HepG2 (cell line): ENCODE measurements around the gene ZNF157. TPM values are rescaled to one million over a fixed set of nuclear protein-coding genes. Genes with fewer than 3 reads are reported as not detected.

Experiments
- ATAC-seq: fragments of 200-7000 bp; cut with Tn5 transposase; 3 replicates; pipeline ENCODE4 v1.9.1; 2020; ENCODE audit warnings: mild to moderate bottlenecking, moderate library complexity
- BruUV-seq: library from RNA; stranded (reverse); fragments of 400-500 nt; replicated peaks from 2 replicates; lab custom pipeline; 2021; lab: Mats Ljungman, UMichigan
- CTCF ChIA-PET: fragments of 300-600 bp; formaldehyde crosslinking; extraction: SDS; loops from one replicate; lab custom pipeline; 2021; ENCODE audit warnings: low total read pairs, inconsistent platforms, low intra/inter-chr PET ratio; lab: Yijun Ruan, JAX
- POLR2A ChIA-PET: fragments of 350-600 bp; sonication (Branson Sonifier 250); formaldehyde crosslinking; loops from one replicate; lab custom pipeline; 2020; ENCODE audit warnings: antibody characterized with exemption, inconsistent platforms; lab: Yijun Ruan, JAX
- DNase-seq: peaks from one replicate; pipeline ENCODE4 v3.0.0-alpha.2; 2015; ENCODE audit warnings: low spot score
- FAIRE-seq: peaks from 3 replicates; lab custom pipeline; 2011; peaks lifted over from hg19 to GRCh38; lab: Jason Lieb, UNC
- H2AFZ ChIP-seq: one replicate; pipeline ENCODE4 v1.6.1; 2011; ENCODE audit warnings: low read length, inconsistent platforms
- H3K27ac ChIP-seq: fragments of 300-600 bp; 3 replicates; pipeline ENCODE4 v1.8.0; 2011; ENCODE audit warnings: mixed run types, mild to moderate bottlenecking, mixed read lengths, low read length, inconsistent platforms; ENCODE audit not compliant: insufficient read depth; ENCODE audit errors: extremely low read length
- H3K27me3 ChIP-seq, 2 experiments: fragments of 200-600 bp in 1 of 2; 2 replicates in 1 of 2; 3 replicates in 1 of 2; pipeline versions ENCODE4 v1.6.0 to v1.8.0; 2011; ENCODE audit warnings: low read length in 2 of 2, mild to moderate bottlenecking in 2 of 2, moderate library complexity in 2 of 2, inconsistent platforms in 1 of 2; ENCODE audit not compliant: insufficient read depth in 2 of 2, control insufficient read depth in 1 of 2
- H3K36me3 ChIP-seq, 2 experiments: fragments of 200-600 bp in 1 of 2; replicated peaks in 1 of 2; 2 replicates in 1 of 2; 3 replicates in 1 of 2; pipeline versions ENCODE4 v1.5.1 to v1.8.0; 2011; ENCODE audit warnings: low read length in 2 of 2, inconsistent platforms in 1 of 2; ENCODE audit not compliant: insufficient read depth in 2 of 2, control insufficient read depth in 1 of 2
- H3K4me1 ChIP-seq: 2 replicates; pipeline ENCODE4 v1.5.1; 2012; ENCODE audit warnings: low read length, inconsistent platforms; ENCODE audit not compliant: insufficient read depth
- H3K4me2 ChIP-seq: 2 replicates; pipeline ENCODE4 v1.6.0; 2011; ENCODE audit warnings: low read depth, low read length, inconsistent platforms
- H3K4me3 ChIP-seq, 3 experiments: fragments of 200-600 bp in 1 of 3; sonication (generic), shearing (Covaris generic) in 1 of 3; replicated peaks in 1 of 3; 2 replicates each; pipeline ENCODE4 v1.5.1; 2011 to 2016; ENCODE audit warnings: low read length in 3 of 3, inconsistent platforms in 2 of 3, low read depth in 2 of 3, mild to moderate bottlenecking in 2 of 3, control low read depth in 1 of 3, mixed read lengths in 1 of 3; ENCODE audit not compliant: insufficient read depth in 1 of 3
- H3K79me2 ChIP-seq: one replicate; pipeline ENCODE4 v1.6.1; 2011; ENCODE audit warnings: low read length, inconsistent platforms; ENCODE audit not compliant: insufficient read depth
- H3K9ac ChIP-seq: 2 replicates; pipeline ENCODE4 v1.6.0; 2011; ENCODE audit warnings: mild to moderate bottlenecking, low read depth, low read length, inconsistent platforms; ENCODE audit not compliant: insufficient read depth
- H3K9me3 ChIP-seq: 2 replicates; pipeline ENCODE4 v1.5.1; 2012; ENCODE audit warnings: mild to moderate bottlenecking, low read length
- H4K20me1 ChIP-seq: 2 replicates; pipeline ENCODE4 v1.6.0; 2011; ENCODE audit warnings: inconsistent platforms, mild to moderate bottlenecking, low read length, moderate library complexity; ENCODE audit not compliant: insufficient read depth
- BORCS8-MEF2B ChIP-seq: sonication (generic); formaldehyde crosslinking; IDR thresholded peaks from 2 replicates; pipeline ENCODE4 v1.8.0; 2022; ENCODE audit warnings: mild to moderate bottlenecking, missing genetic modification reagents
- HNRNPH1 ChIP-seq: fragments of 200-400 bp; formaldehyde crosslinking; optimal IDR thresholded peaks from 2 replicates; pipeline ENCODE3; 2017; ENCODE audit warnings: mild to moderate bottlenecking, low read depth, low read length
- IRF2 ChIP-seq: IDR thresholded peaks from 2 replicates; pipeline ENCODE4 v1.6.1; 2018; ENCODE audit warnings: missing genetic modification reagents, missing compliant biosample characterization
- IRX3 ChIP-seq: sonication (generic); formaldehyde crosslinking; IDR thresholded peaks from 2 replicates; pipeline ENCODE4 v1.8.1; 2023; ENCODE audit warnings: mild to moderate bottlenecking, low read depth, missing genetic modification reagents, borderline replicate concordance
- MEIS2 ChIP-seq: sonication (generic); formaldehyde crosslinking; IDR thresholded peaks from 2 replicates; pipeline ENCODE4 v1.9.0; 2021; ENCODE audit warnings: mild to moderate bottlenecking, missing genetic modification reagents
- NFKB2 ChIP-seq: sonication (generic); formaldehyde crosslinking; IDR thresholded peaks from 2 replicates; pipeline ENCODE4 v1.4.0; 2020; ENCODE audit warnings: missing genetic modification reagents, borderline replicate concordance
- PHF21A ChIP-seq: sonication (generic); formaldehyde crosslinking; IDR thresholded peaks from 2 replicates; pipeline ENCODE4 v1.5.0; 2020; ENCODE audit warnings: mild to moderate bottlenecking, missing genetic modification reagents
- ZNF225 ChIP-seq: sonication (generic); formaldehyde crosslinking; IDR thresholded peaks from 2 replicates; pipeline ENCODE4 v1.4.0; 2020; ENCODE audit warnings: mild to moderate bottlenecking, missing genetic modification reagents
- ZNF30 ChIP-seq: sonication (generic); formaldehyde crosslinking; IDR thresholded peaks from 2 replicates; pipeline ENCODE4 v1.5.0; 2020; ENCODE audit warnings: mild to moderate bottlenecking, missing genetic modification reagents
- ZNF570 ChIP-seq: sonication (generic); formaldehyde crosslinking; IDR thresholded peaks from 2 replicates; pipeline ENCODE4 v1.4.0; 2020; ENCODE audit warnings: mild to moderate bottlenecking, missing genetic modification reagents, borderline replicate concordance
- WGBS: methylation state at CpG from one replicate; pipeline ENCODE4 v1.1.6; 2017; ENCODE audit warnings: low lambda C conversion rate; 5-methylcytosine and 5-hydroxymethylcytosine counted together
- in situ Hi-C: cut with HindIII; loops from 2 replicates; pipeline ENCODE4 v1.10.0; 2017; ENCODE audit warnings: low pct_unique_long_range_greater_than_20kb; ENCODE audit not compliant: extremely low pct_ligation_motif_present
- intact Hi-C: fragments of 100-400 bp; cut with micrococcal nuclease; formaldehyde crosslinking; loops from one replicate; pipeline ENCODE4 v1.10.0; 2022; ENCODE audit not compliant: unreplicated experiment
- polyA plus RNA-seq, 8 experiments: library from polyadenylated mRNA; depleted of rRNA in 3 of 8; stranded (reverse) in 7 of 8; unstranded in 1 of 8; fragments of >200 nt; fragmentation: Illumina TruSeq in 4 of 8; extraction: Trizol in 4 of 8; gene quantifications; 2 replicates each; pipeline versions ENCODE4 v1.2.1 to v1.2.3, GENCODE V29; 2011 to 2016; ENCODE audit warnings: low read depth in 4 of 8, missing spikeins in 1 of 8, mixed read lengths in 1 of 8; ENCODE audit not compliant: insufficient read depth in 1 of 8
- total RNA-seq, 5 experiments: library from RNA; depleted of rRNA; stranded (reverse); fragments of >200 nt; fragmentation: Illumina TruSeq; extraction: Trizol; gene quantifications; 2 replicates each; pipeline ENCODE4 v1.2.3, GENCODE V29; 2016; ENCODE audit warnings: low read depth in 1 of 5
- TF ChIP-seq, protein P1 (sequence below): sonication (generic); formaldehyde crosslinking; IDR thresholded peaks from 2 replicates; pipeline ENCODE4 v1.5.0; 2020; ENCODE audit warnings: missing genetic modification reagents
- TF ChIP-seq, protein P2 (sequence below): sonication (generic); formaldehyde crosslinking; IDR thresholded peaks from 2 replicates; pipeline ENCODE4 v1.4.0; 2020; ENCODE audit warnings: mild to moderate bottlenecking, missing genetic modification reagents
- TF ChIP-seq, protein P3 (sequence below): sonication (generic); formaldehyde crosslinking; IDR thresholded peaks from 2 replicates; pipeline ENCODE4 v1.4.0; 2020; ENCODE audit warnings: missing genetic modification reagents

Gene ZNF157
- total and polyA plus RNA-seq, 2 of the 13 experiments (the other 11 are each of a cell fraction or from before 2014, with no cell fraction given) = not detected

DNA sequence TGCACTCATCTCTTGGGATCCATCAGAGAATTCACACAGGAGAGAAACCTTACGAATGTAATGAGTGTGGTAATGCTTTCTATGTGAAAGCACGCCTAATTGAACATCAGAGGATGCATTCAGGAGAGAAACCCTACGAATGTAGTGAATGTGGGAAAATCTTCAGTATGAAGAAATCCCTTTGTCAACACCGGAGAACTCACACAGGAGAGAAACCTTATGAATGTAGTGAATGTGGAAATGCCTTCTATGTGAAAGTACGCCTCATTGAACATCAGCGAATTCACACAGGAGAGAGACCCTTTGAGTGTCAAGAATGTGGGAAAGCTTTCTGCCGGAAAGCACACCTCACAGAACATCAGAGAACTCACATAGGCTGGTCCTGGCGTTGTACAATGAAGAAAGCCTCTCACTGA is 42.8 kb downstream of the ZNF157 start:
- no TSS peak for BruUV-seq
- in situ Hi-C loops = no loop called here
- intact Hi-C loops = no loop called here
- no peaks in the 10 kb centered on the region for H3K27me3 ChIP-seq
- DNase-seq (no peak), FAIRE-seq (no peak), ATAC-seq (no peak)
- WGBS = 8% methylated on average over 7 of the region's 8 CpGs
- no peaks in the 10 kb centered on the region for H3K79me2 ChIP-seq
- no peak overlapping the region for H3K27ac ChIP-seq
- H3K4me1 ChIP-seq = no peaks in the 10 kb centered on the region
- H3K4me2 ChIP-seq = no peak overlapping the region
- no peak overlapping the region for H3K4me3 ChIP-seq
- ChIA-PET POLR2A (no interaction called here), CTCF (no interaction called here)
- no peak overlapping the region for H3K9ac ChIP-seq
- H3K36me3 ChIP-seq = no peaks in the 10 kb centered on the region
- TF ChIP-seq HNRNPH1 = no peak
- TF ChIP-seq PHF21A (CRISPR knock-in tag) = no peak
- TF ChIP-seq MEIS2 = no peak
- TF ChIP-seq ZNF570 (CRISPR knock-in tag) = no peak
- TF ChIP-seq IRF2 = no peak
- TF ChIP-seq BORCS8-MEF2B (CRISPR knock-in tag) = no peak
- no peak for TF ChIP-seq ZNF225 (CRISPR knock-in tag)
- no peak for TF ChIP-seq ZNF30
- TF ChIP-seq, protein P1, sequence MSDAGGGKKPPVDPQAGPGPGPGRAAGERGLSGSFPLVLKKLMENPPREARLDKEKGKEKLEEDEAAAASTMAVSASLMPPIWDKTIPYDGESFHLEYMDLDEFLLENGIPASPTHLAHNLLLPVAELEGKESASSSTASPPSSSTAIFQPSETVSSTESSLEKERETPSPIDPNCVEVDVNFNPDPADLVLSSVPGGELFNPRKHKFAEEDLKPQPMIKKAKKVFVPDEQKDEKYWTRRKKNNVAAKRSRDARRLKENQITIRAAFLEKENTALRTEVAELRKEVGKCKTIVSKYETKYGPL = no peak
- no peaks in the 10 kb centered on the region for H4K20me1 ChIP-seq
- peaks cover 14% of the 10 kb centered on the region; the same call in 1 of the 2 replicates for H3K9me3 ChIP-seq
- no peak overlapping the region for H2AFZ ChIP-seq

DNA sequence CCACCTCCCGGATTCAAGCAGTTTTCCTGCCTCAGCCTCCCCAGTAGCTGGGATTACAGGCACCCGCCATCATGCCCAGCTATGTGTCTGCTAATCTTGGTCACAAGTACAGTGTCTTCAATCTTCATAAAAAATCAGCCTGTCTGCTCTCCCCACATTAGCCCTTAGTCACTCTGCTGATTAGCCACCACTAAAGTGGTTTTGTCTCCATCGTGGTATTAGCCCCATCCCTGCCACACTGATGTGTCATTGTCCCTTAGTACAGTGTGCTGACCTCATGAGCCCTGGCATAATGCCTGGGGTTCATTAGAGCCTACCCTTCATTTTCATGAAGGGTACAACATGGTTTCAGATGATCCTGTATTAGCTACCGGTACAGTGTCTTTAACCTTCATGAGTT is 49.9 kb downstream of the ZNF157 start:
- POLR2A ChIA-PET = no interaction called here
- BruUV-seq = no TSS peak
- no peak overlapping the region for H3K4me3 ChIP-seq
- TF ChIP-seq, protein P2, sequence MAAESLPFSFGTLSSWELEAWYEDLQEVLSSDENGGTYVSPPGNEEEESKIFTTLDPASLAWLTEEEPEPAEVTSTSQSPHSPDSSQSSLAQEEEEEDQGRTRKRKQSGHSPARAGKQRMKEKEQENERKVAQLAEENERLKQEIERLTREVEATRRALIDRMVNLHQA (CRISPR knock-in tag) = no peak
- TF ChIP-seq IRX3 = no peak
- TF ChIP-seq ZNF570 (CRISPR knock-in tag) = no peak
- TF ChIP-seq, protein P3, sequence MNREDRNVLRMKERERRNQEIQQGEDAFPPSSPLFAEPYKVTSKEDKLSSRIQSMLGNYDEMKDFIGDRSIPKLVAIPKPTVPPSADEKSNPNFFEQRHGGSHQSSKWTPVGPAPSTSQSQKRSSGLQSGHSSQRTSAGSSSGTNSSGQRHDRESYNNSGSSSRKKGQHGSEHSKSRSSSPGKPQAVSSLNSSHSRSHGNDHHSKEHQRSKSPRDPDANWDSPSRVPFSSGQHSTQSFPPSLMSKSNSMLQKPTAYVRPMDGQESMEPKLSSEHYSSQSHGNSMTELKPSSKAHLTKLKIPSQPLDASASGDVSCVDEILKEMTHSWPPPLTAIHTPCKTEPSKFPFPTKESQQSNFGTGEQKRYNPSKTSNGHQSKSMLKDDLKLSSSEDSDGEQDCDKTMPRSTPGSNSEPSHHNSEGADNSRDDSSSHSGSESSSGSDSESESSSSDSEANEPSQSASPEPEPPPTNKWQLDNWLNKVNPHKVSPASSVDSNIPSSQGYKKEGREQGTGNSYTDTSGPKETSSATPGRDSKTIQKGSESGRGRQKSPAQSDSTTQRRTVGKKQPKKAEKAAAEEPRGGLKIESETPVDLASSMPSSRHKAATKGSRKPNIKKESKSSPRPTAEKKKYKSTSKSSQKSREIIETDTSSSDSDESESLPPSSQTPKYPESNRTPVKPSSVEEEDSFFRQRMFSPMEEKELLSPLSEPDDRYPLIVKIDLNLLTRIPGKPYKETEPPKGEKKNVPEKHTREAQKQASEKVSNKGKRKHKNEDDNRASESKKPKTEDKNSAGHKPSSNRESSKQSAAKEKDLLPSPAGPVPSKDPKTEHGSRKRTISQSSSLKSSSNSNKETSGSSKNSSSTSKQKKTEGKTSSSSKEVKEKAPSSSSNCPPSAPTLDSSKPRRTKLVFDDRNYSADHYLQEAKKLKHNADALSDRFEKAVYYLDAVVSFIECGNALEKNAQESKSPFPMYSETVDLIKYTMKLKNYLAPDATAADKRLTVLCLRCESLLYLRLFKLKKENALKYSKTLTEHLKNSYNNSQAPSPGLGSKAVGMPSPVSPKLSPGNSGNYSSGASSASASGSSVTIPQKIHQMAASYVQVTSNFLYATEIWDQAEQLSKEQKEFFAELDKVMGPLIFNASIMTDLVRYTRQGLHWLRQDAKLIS (CRISPR knock-in tag) = no peak
- TF ChIP-seq NFKB2 = no peak

More for the DNA sequence above, 49.9 kb downstream of the ZNF157 start:
- Histone ChIP-seq H3K9ac (no peak overlapping the region), H3K79me2 (no peaks in the 10 kb centered on the region), H3K27me3 (no peaks in the 10 kb centered on the region), H3K9me3 (no peaks in the 10 kb centered on the region), H3K4me1 (no peaks in the 10 kb centered on the region), H2AFZ (no peak overlapping the region), H3K27ac (no peak overlapping the region), H4K20me1 (no peaks in the 10 kb centered on the region), H3K36me3 (no peaks in the 10 kb centered on the region), H3K4me2 (no peak overlapping the region)
- intact Hi-C loops (no loop called here), in situ Hi-C loops (no loop called here)
- 33% methylated on average over 3 of the region's 4 CpGs for WGBS
- no peak for FAIRE-seq
- no peak for ATAC-seq
- DNase-seq = no peak
- CTCF ChIA-PET = no interaction called here
